SW480 (cell line): ENCODE data around the gene NDRG3.

ENCODE experiments used
- DNase-seq: peaks from one replicate; pipeline ENCODE4 v3.0.0-alpha.2; 2016; ENCODE audit warnings: low spot score

Gene NDRG3

DNA sequence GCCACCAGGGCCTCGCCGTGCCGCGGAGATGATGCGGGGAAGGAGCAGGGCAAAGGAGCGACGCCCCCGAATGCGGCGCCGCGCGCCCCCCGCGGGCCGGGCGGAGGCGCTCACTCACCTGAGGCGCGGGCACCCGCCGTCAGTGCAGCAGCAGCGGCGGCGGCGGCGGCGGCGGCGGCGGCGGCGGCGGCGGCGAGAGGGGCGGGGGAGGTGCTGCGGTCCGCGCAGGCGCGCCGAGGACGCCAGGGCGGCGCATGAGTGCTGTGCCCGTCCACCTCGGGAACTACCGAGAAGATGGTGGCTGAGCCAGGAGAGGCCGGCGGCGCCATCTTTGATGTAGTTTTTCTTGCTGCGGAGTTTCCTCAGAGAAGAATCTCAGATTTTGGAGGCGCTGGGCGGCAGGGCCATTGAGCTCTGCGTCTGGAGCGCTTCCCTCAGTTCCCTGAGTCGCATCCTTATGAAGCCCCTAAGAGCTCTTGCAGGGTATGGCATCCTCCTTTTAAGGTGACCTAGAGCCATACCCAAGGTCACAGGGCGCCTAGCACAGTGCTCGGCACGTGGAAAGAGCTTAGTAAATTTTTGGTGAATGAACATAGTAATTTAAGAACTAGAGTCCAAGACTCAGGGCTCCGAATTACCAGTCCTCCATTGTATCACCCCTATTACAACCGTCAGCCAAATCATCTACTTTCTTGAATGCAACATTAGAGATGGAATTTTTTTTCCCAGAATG is at the start of gene NDRG3:
Gene NDRG3, minus strand, starts transcription at position 164 of the 733 bp plus-strand sequence. CDS start 24,355 bp downstream, outside the sequence.
- peak; percentile 98 for DNase-seq

DNA sequence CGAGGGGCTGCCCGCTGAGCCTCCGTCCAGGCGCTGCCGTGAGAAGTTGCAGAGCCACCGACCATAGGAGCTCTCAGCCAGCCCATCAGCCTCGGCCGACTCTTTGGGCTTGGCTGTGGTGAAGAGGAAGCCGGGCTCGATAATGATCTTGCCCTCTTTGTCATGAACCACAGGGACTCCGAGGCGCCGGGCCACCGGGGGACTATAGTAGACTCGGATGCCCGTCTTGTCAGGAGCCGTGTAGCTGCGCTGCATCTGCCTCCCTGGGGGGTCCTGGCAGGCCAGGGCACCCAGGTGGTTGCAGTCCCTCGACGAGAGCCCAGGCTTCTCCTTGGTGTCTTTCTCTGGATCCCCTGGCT is 48.2 kb upstream of the NDRG3 start:
- DNase-seq, result no peak

DNA sequence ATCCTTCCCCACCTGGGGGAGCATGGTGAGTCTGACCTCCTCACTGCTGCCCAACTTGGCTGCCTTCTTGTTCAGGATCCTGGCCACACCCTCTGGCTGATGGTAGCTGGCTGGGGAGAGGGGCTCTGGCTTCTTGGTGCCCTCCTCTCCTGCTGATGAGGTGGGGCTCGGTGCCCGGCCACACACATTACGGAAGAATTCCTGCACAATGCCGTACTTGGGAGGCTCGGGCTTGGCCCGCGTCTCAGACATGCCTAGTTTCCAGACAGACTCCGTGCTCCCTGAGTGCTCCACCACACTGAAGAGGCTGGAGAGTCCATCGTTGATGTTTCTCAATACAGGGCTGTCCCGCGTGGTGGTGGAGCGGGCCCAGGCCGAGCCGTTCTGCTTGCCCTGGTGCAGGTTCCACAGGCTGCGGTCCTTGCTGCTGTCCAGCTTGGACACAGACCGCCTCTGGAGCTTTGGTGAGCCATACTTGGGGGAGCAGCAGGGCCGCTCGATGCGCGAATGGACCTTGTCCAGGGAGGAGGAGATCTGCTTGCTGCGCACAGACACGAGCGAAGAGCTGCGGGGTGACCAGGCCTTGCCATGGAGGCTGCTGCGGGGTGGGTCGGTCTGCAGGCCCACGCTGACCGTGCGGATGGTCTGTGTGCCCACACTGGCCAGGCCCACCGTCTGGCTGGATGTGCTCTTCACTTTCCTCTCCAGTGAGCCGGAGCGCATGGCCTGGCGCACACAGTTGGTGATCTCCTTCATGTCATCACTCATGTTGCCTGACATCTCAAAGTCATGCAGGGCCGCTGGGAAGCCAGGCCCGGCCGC is 47.6 kb upstream of the NDRG3 start:
- DNase-seq, result no peak

DNA sequence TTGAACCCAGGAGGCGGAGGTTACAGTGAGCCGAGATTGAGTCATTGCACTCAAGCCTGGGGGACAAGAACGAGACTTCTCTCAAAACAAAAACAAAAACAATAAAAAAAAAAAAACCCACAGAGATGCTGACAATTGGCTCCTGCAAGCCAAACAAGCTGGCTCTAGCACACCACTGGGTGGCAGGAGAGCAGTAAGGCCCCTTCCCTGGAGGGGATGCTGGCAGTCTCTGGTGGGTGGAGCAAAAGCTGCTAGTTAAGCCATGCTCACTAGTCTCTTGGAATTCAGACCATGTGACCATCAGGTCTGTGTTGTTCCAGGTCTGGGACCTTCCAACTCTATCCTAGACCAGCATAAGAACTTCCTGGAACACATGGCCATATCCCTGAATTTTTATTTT is 46.5 kb upstream of the NDRG3 start:
- DNase-seq, result peak; percentile 79

DNA sequence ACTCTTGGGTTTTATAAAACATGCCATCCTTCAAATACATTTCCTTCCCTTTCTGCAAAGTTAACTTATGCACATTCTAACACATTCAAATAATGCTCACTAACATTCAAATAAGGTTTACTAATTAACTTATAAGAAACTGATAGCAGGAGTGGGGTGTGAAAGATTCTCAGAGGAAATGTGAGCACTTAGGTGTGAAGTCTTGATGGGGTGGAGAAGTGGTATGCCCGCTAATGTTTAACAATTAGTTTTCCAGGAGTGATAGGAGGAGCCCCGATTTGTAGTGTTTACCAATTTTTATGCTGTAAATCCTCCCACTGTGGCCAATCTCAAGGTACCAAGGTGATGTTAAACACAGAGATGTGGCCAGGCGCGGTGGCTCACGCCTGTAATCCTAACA is 46.0 kb upstream of the NDRG3 start:
- DNase-seq, result no peak

DNA sequence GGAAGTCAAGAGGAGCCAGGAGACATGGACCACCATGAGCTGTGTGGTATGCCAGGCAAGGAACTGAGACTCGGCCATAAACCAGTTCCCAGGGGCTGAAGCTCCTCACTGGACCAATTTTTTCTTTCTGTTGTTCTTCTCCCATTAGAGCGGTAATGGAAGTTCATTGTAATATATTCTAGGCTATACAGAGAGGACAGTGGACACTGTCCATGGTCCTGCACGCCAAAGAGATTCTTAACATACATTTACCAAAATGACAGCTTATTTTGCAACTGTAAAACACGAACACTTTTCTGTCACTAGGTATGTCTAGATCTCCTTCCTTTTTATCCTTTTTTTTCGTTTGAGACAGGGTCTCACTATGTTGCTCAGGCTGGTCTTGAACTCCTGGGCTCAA is 40.8 kb upstream of the NDRG3 start:
- no peak for DNase-seq

DNA sequence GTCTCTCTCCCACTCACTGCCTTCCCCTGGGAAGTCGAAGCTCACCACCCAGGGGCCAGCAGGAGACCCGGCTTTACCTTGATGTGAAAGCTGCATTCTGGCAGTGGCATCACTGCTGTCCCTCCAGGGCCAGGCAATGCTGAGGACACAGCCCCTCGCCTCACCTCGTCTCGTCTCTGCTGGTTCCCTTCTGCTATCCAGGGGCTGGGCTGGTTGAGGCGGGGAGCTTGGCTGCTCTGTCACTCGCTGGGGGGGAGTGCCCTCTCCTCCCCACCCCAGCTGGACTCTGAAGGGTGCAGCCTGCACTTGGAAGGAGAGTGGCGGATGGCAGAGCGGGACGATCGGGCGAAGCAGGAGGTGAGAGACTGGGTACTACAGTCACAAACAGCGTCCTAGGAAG is 40.4 kb upstream of the NDRG3 start:
- no peak for DNase-seq

DNA sequence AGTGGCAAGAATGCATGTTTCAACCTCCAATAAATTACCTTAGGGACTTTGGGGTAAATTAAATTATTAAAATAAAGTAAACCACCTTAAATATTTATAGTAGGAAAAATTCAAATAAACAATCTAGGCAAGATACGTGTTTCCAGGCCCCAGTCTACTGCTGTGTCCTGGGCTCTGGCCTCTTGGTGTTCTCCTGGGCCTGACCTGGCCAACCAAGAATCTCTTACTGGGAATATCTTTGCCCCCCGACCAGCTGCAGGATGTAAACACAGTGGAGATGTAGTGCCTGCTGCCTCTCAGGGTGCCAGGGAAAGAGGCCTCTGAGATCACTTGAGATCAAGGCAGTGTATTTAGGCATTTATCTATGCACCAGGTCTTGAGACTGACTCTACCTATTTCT is 39.4 kb upstream of the NDRG3 start:
- DNase-seq, result no peak

DNA sequence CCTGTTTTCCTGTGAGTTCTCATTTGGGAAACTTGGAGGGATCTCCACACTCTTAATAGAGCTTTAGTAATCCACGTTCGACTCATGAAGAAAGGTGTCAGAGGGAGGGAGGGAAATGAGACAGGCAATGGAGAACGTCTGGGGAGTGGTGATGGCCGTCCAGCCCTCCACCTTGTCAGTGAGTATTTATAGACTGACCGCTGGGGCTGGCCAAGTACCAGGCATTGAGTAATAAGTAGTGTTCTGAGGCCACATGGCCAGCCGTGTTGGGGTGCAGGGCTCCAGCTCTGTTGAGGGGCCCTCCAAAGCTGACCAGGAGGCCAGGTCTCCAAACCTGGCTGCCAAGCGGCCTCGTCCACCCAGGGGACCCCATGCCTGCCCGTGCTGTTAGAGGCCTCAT is 39.0 kb upstream of the NDRG3 start:
- no peak for DNase-seq

DNA sequence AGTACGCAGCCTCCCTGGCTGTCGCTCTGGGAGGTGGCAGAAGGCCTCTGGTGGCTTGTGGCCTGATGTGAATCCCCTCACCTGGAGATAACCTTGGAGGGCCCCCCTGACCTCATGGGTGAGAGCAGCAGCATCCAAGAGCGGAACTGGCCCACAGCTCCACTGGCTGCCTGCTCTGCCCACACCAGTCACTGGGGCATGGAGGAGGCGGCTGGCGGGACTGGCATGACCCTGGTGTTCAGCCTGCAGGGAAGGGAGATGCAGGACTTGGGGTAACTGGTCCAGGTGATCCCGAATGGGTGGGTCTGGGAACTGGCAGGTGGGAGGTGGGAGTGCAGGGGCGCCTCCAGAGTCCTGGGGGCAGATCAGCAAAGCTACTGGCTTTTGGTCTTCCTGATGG is 38.2 kb upstream of the NDRG3 start:
- no peak for DNase-seq

DNA sequence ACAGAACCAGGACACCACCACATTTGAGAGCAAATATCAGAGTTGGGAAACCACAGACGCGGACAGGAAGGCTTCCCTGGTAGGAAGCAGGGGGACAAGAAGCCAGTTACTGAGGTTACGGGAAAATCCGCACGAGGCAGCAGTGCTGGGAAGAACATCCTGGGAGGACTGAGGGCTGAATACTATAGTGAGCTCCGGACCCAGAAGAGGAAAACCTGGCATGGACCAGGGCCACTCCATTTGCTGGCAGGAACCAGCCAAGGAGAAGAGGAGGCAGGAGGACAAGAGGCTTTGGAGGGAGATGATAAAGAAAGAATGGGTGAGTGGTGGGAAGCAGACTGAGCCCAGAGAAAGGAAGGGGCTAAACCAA is 33.8 kb upstream of the NDRG3 start:
- no peak for DNase-seq

DNA sequence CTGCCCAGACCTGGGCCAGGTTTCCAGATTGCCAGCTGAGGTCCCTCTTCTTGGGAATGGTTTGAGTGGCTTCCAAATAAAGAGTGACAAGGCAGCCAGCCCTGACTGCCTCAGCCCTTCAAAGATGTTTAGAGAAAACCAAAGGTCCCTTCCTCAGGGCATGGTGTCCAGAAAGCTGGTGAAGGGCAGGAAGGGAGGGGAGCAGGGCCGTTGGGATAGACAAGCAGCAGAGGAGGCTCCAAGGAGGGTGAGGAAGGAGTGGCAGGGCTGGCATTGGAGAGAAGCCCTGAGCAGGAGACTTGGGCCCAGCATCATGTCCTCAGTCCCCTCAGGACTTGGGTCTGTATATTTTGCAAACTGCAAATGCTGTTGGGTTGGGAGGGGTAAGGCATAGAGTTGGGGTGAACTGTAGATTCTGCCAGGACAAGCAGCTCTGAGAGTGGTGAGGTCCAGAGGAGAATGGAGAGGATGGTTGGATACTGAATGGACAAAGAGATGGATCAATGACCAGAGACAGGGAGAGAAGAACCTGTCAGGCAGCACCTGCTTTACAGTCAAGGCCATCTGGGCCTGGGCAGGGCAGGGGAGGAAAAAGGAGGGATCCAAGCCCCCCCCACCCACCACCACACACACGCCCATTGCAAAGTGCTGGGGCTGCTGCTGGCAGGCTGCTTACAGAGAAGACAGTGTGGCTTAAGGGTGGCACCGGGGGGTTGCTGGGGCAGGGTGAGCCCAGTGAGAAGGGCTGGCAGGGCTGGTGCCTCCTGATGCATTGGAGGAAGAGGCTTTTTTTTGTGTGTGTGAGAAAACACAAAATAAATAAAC is 33.2 kb upstream of the NDRG3 start:
- no peak for DNase-seq

DNA sequence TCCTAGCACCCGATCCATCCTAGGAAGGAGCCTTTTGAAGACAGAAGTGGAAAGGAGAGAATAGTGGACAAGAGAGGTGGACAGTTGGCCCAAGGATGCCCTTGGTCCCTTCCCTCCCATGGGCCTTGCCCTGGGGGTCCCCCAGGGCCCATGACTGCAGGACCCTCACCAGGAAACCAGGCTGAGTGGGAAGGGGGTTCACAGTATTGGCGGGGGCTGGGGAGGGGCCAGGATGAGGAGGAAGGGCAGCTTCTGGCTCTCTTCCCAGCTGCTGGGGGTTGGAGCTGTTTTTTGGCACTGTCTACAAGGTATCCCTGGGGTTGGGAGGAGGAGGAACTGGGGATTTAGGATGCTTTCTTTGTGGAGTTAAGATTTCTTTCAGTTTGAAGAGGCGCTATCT is 31.7 kb upstream of the NDRG3 start:
- DNase-seq, result no peak

DNA sequence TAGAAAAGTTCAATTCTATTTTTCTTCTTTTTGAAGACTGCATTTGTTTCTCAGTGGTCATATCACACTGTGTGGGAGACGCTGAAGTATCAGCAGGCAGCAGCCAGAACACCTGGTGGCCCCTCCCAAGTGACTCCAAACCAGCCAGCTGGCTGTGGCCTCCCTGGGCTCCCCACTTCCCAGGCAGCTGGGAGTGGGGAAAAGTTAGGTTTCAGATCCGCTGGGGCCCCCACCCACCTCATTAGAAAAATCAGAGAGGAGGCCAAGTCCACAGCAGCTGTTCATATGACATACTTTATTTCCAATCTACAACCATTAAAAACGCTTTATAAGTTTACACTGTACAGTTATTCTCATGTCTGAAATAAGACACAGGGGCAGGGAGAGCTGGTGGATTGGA is 31.3 kb upstream of the NDRG3 start:
- DNase-seq, result no peak

DNA sequence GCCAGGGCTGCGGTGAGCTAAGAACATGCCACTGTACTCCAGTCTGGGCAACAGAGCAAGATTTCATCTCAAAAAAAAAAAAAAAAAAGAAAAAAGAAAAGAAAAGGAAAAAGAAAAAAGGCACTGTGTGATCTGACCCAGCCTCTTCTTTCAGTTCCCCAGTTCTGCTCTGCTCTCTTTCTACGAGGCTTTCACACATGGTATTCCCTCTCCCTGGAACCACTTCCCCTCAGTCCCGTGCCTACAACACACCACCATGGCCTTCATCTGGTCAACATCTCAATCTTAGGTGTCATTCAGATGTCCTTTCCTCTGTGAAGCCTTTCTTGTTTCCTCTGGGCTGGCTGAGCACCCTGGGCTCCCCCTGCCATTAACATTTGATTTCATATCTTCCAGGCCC is 29.9 kb upstream of the NDRG3 start:
- no peak for DNase-seq

DNA sequence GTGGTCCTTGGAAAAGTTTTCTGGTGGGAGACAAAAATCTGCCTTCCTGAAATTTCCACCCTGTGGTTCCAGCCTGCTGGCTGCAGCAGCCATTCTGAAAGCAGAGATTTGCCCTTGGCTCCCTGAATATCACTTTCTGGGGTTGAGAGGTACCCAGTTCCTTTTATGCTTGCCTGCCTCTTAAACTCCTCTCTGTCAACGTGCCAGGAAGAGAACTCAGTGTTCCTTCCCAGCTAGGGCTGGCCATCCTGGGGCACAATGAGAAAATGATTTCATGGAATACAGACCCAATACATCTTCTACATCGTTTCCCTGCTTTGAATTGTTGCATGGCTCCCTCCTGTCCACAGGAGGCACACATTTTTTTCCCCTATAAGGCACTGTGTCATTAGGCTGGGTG is 29.3 kb upstream of the NDRG3 start:
- no peak for DNase-seq

DNA sequence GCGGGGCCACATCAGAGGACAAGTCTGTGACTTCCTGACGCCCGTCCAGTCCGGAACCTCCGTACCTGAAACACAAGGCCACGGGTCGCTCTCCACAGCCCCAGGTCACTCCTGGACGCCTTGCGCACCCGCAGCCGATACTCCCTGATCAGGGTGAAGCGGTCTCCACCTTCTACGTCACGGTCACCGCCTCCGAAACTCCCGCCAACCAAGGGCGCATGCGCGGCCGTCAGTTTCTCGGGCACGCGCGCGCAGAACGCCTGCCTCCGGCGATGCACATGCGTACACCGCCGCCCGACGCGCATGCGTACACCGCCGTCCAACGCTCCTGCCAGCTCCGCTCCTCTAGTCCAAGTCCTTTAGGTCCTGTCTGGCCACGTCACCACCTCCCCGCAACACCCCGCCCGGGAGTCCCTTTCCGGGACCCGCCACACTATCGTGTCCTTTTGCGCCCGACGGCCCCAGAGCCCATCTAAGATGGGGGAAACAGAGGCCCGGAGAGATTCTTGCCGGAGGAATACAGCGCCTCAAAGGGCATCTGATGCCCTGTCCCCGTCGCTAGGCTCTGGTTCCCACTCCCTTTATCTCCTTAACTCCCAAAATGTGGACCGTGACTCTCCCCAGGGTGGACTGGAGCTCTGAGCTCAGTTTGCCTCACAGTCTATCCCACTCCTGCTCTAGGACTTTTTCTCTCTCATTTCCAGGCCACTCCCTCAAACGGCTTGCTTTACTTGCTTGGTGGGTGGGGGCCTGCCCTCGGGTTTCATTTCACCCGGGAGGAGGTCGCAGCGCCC is 27.9 kb upstream of the NDRG3 start, which contains the start of gene DSN1:
Gene DSN1, minus strand, starts transcription at position 167 of the 794 bp plus-strand sequence. CDS start 2,305 bp downstream, outside the sequence.
- DNase-seq, result peak; percentile 99

DNA sequence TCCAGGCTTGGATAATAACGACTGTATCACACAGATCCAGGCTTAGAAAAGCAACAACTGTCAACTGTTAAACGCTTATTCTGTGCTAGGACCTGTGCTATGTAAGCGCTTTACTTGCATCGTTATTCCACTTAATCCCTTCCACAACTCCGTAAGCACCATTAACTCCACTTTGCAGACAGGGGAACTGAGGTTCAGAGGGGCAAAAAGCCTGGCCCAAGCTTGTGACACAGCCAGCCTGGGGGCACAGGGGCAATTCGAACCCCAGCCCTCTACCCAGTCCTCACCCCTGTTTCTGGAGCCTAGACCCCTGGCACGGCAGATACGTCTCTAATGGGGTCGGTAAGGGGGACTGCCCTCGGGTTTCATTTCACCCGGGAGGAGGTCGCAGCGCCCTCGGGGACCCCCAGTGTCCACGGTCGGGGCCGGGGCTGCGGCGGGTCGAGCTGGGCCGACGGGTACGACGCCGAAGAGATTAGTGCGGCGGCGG is 27.3 kb upstream of the NDRG3 start:
- peak; percentile 34 for DNase-seq

DNA sequence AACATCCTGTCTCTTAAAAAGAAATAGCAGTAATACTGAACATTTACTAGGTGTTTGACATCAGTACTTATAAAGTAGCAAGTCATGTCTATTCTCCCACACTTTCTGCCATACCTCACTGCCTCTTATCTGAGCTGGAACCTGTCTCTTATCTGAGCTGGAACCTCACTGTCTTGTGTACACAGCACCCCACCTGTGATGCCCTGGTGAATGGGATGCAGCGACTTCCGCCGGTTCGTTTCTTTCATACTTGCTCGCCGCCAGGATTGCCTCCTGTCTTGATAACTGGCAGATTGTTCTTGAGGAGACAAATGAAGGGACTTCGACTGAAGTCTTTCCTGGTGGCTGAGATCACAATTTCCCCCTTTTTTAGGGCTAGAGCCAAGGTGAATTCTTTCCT is 24.8 kb upstream of the NDRG3 start:
- DNase-seq, result no peak

DNA sequence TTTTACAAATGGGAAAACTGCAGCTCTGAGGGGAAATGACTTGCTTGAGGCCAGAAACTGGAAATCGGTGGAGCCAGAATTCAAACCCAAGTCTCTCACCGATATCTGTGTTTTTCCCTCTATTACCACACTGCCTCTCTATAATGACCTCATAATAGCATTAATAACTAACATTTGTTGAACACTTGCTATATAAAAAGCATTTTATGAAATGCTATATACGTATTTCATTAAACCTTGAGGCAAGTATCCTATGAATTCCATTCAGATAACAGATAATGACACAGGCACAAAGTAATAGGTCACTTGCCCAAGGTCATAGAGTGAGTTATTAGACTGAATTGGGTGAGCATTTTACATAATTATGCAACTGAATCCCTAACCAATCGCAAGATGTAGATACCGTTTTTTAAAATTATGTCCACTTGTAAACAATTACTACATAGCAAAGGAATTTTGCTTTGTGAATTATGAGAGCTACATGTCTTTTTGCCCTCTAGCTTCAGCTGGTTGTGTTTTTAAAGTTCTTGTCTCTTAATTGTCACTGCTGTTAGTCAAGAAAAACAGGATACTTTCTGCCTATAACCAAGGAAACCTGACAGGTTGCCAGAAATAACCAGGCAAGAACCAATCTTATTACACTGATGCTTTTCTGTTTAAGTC is 23.0 kb upstream of the NDRG3 start:
- DNase-seq, result no peak

DNA sequence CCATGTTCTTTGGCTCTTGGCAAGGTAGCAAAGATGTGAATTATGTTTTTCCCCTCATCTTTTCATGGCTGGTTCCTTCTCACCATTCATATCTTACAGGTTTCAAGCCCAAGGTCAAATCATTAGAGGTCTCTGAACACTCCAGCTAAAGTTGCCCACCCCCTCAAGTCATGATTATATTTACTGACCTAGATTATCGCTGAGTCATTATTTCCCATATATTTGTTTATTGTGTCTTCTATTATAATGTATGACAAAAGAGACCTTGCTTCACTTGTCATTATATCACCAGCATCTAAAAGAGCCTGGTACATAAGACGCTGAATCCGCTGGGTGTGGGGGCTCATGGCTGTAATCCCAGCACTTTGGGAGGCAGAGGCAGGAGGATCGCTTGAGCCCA is 15.2 kb upstream of the NDRG3 start:
- DNase-seq, result no peak
